ENCODE results near the gene PRDM11. TPM values are rescaled to one million over a fixed set of nuclear protein-coding genes. Genes with fewer than 3 reads are reported as not detected.

PRDM11 gene
- total and polyA plus RNA-seq, 10 of the 15 experiments (the other 5 are each of a cell fraction or from before 2014, with no cell fraction given) = 0.03 to 2.4 (median 0.53) TPM

- no peak for TF ChIP-seq SUZ12 (IDR thresholded peaks at IDR 0.05; ENCODE audit: unreplicated experiment)
- TF ChIP-seq RAD51 (IDR thresholded peaks at IDR 0.05) = no peak
- no peak for TF ChIP-seq MEF2B (IDR thresholded peaks at IDR 0.05; ENCODE audit: partially characterized antibody, poor library complexity, severe bottlenecking)
- TF ChIP-seq KLF5 (IDR thresholded peaks at IDR 0.05; ENCODE audit: partially characterized antibody) = no peak
- TF ChIP-seq NFYB (IDR thresholded peaks at IDR 0.05; ENCODE audit: insufficient read depth, low read depth, low read length) = no peak
- TF ChIP-seq NKRF (conservative IDR thresholded peaks at IDR 0.05) = no peak
- TF ChIP-seq ZNF687 (IDR thresholded peaks at IDR 0.05) = no peak
- TF ChIP-seq SKIL (IDR thresholded peaks at IDR 0.05; ENCODE audit: low read depth, poor library complexity, severe bottlenecking) = no peak
- TF ChIP-seq YY1 (IDR thresholded peaks at IDR 0.05; ENCODE audit: low read depth, low read length) = no peak
These were observed 116.5 kb downstream of the PRDM11 start (continued) for GRCh38 chr11:45262900-45263299.
